ENCODE measurements around the gene ARHGEF12.

Gene ARHGEF12

GRCh38 chr11:120340529-120340928 is 4.3 kb downstream of the ARHGEF12 start:
- in situ Hi-C loops (cut with HindIII; ENCODE audit: low sequenced_read_pairs) = no loop called here

- in situ Hi-C loops (cut with HindIII; ENCODE audit: low sequenced_read_pairs) = no loop called here
Observed at GRCh38 chr11:120342226-120342625, 6.0 kb downstream of the ARHGEF12 start.

- in situ Hi-C loops (cut with HindIII; ENCODE audit: low sequenced_read_pairs) = no loop called here
Observed at GRCh38 chr11:120342678-120343077, 6.5 kb downstream of the ARHGEF12 start.

- in situ Hi-C loops (cut with HindIII; ENCODE audit: low sequenced_read_pairs) = no loop called here
Observed at GRCh38 chr11:120343429-120343828, 7.2 kb downstream of the ARHGEF12 start.

GRCh38 chr11:120344302-120345004 is 8.2 kb downstream of the ARHGEF12 start:
- in situ Hi-C loops (cut with HindIII; ENCODE audit: low sequenced_read_pairs) = no loop called here

- in situ Hi-C loops (cut with HindIII; ENCODE audit: low sequenced_read_pairs) = no loop called here
Observed at GRCh38 chr11:120346233-120346632, 10.0 kb downstream of the ARHGEF12 start.

GRCh38 chr11:120350637-120351036 is 14.4 kb downstream of the ARHGEF12 start:
- in situ Hi-C loops (cut with HindIII; ENCODE audit: low sequenced_read_pairs) = no loop called here

GRCh38 chr11:120352405-120352804 is 16.2 kb downstream of the ARHGEF12 start:
- in situ Hi-C loops (cut with HindIII; ENCODE audit: low sequenced_read_pairs) = no loop called here

GRCh38 chr11:120354068-120354467 is 17.9 kb downstream of the ARHGEF12 start:
- in situ Hi-C loops (cut with HindIII; ENCODE audit: low sequenced_read_pairs) = no loop called here

- in situ Hi-C loops (cut with HindIII; ENCODE audit: low sequenced_read_pairs) = no loop called here
Observed at GRCh38 chr11:120354779-120355178, 18.6 kb downstream of the ARHGEF12 start.

- in situ Hi-C loops (cut with HindIII; ENCODE audit: low sequenced_read_pairs) = no loop called here
Observed at GRCh38 chr11:120357620-120358019, 21.4 kb downstream of the ARHGEF12 start.

GRCh38 chr11:120358729-120359128 is 22.5 kb downstream of the ARHGEF12 start:
- in situ Hi-C loops (cut with HindIII; ENCODE audit: low sequenced_read_pairs) = no loop called here

GRCh38 chr11:120363436-120363835 is 27.2 kb downstream of the ARHGEF12 start:
- in situ Hi-C loops (cut with HindIII; ENCODE audit: low sequenced_read_pairs) = no loop called here

GRCh38 chr11:120365512-120365911 is 29.3 kb downstream of the ARHGEF12 start:
- in situ Hi-C loops (cut with HindIII; ENCODE audit: low sequenced_read_pairs) = no loop called here

GRCh38 chr11:120372296-120372695 is 36.1 kb downstream of the ARHGEF12 start:
- in situ Hi-C loops (cut with HindIII; ENCODE audit: low sequenced_read_pairs) = no loop called here

- in situ Hi-C loops (cut with HindIII; ENCODE audit: low sequenced_read_pairs) = no loop called here
Observed at GRCh38 chr11:120375076-120375475, 38.9 kb downstream of the ARHGEF12 start.

GRCh38 chr11:120376547-120377182 is 40.5 kb downstream of the ARHGEF12 start:
- in situ Hi-C loops (cut with HindIII; ENCODE audit: low sequenced_read_pairs) = no loop called here

GRCh38 chr11:120378474-120378873 is 42.3 kb downstream of the ARHGEF12 start:
- in situ Hi-C loops (cut with HindIII; ENCODE audit: low sequenced_read_pairs) = no loop called here

- in situ Hi-C loops (cut with HindIII; ENCODE audit: low sequenced_read_pairs) = no loop called here
Observed at GRCh38 chr11:120381401-120381800, 45.2 kb downstream of the ARHGEF12 start.

GRCh38 chr11:120383518-120384155 is 47.4 kb downstream of the ARHGEF12 start:
- in situ Hi-C loops (cut with HindIII; ENCODE audit: low sequenced_read_pairs) = no loop called here

- in situ Hi-C loops (cut with HindIII; ENCODE audit: low sequenced_read_pairs) = no loop called here
Observed at GRCh38 chr11:120384476-120384875, 48.3 kb downstream of the ARHGEF12 start.

GRCh38 chr11:120385110-120385509 is 48.9 kb downstream of the ARHGEF12 start:
- in situ Hi-C loops (cut with HindIII; ENCODE audit: low sequenced_read_pairs) = no loop called here

Data from DLD1 (cell line).